ENCODE data around the gene BTBD2. TPM values are rescaled to one million over a fixed set of nuclear protein-coding genes. Genes with fewer than 3 reads are reported as not detected.
A peak's percentile ranks its signal among the peaks of the same experiment; 100 is the strongest.

Gene BTBD2
- total and polyA plus RNA-seq, 4 experiments from 2014 or later: 2.8 to 59.4 (median 29.4) TPM

- POLR2A ChIA-PET (ENCODE audit: partially characterized antibody): no interaction called here
These were observed 5.3 kb downstream of the BTBD2 start for GRCh38 chr19:2010135-2010668.

GRCh38 chr19:2003874-2004273 is 11.6 kb downstream of the BTBD2 start:
- H3K36me3 ChIP-seq (ENCODE audit: insufficient read depth, low read length): no peaks in the 10 kb centered on the region
- no peak overlapping the region for H3K4me3 Mint-ChIP-seq
- H3K27ac Mint-ChIP-seq: peak overlapping the region in 1 of 7 donors; percentile 31
- intact Hi-C loops (cut with micrococcal nuclease): no loop called here
- no peak overlapping the region for H3K4me3 ChIP-seq (ENCODE audit: low read length in 2 of 2)
- peaks cover 4 to 10% (median 5%) of the 10 kb centered on the region in 4 donors for H3K4me1 Mint-ChIP-seq
- H3K27ac ChIP-seq (ENCODE audit: low read depth, low read length): no peak overlapping the region
- H3K27me3 ChIP-seq (ENCODE audit: insufficient read depth, low read length): no peaks in the 10 kb centered on the region
- CTCF ChIA-PET (ENCODE audit: partially characterized antibody): interaction anchor here (1.0 kb wide), 1 partner anchor 76 kb away, joined by 3 read pairs; no protein-coding TSS in a partner anchor
- no peaks in the 10 kb centered on the region for H3K4me1 ChIP-seq (ENCODE audit: insufficient read depth, low read length)
- no peaks in the 10 kb centered on the region for H3K27me3 Mint-ChIP-seq
- no peaks in the 10 kb centered on the region for H3K9me3 Mint-ChIP-seq
- H3K36me3 Mint-ChIP-seq: peaks cover 13% of the 10 kb centered on the region in 2 donors
- DNase-seq: no peak
- POLR2A ChIA-PET (ENCODE audit: partially characterized antibody): interaction anchor here (1.1 kb wide), 1 partner anchor 38 kb away, joined by 3 read pairs; no protein-coding TSS in a partner anchor
- H3K9me3 ChIP-seq (ENCODE audit: control insufficient read depth in 1 of 2, low read length in 2 of 2): no peaks in the 10 kb centered on the region

More at GRCh38 chr19:2010135-2010668, 5.3 kb downstream of the BTBD2 start:
- Mint-ChIP-seq H3K27ac (peak overlapping the region in 1 of 7 donors; percentile 41), H3K36me3 (peaks cover 5 to 8% of the 10 kb centered on the region in 2 donors), H3K27me3 (no peaks in the 10 kb centered on the region), H3K4me1 (peaks cover 12 to 20% (median 18%) of the 10 kb centered on the region in 4 donors), H3K9me3 (no peaks in the 10 kb centered on the region), H3K4me3 (no peak overlapping the region)
- Histone ChIP-seq H3K9me3 (ENCODE audit: control insufficient read depth in 1 of 2, low read length in 2 of 2) (no peaks in the 10 kb centered on the region), H3K36me3 (ENCODE audit: insufficient read depth, low read length) (no peaks in the 10 kb centered on the region), H3K27ac (ENCODE audit: low read depth, low read length) (no peak overlapping the region), H3K4me1 (ENCODE audit: insufficient read depth, low read length) (peaks cover 4% of the 10 kb centered on the region), H3K27me3 (ENCODE audit: insufficient read depth, low read length) (no peaks in the 10 kb centered on the region), H3K4me3 (ENCODE audit: low read length in 2 of 2) (no peak overlapping the region)
- CTCF ChIA-PET (ENCODE audit: partially characterized antibody): no interaction called here
- intact Hi-C loops (cut with micrococcal nuclease): no loop called here
- no peak for DNase-seq

- H3K4me1 ChIP-seq (ENCODE audit: insufficient read depth, low read length): no peaks in the 10 kb centered on the region
- DNase-seq: no peak
- peaks cover 24 to 26% of the 10 kb centered on the region in 2 donors for H3K36me3 Mint-ChIP-seq
- H3K27me3 ChIP-seq (ENCODE audit: insufficient read depth, low read length): no peaks in the 10 kb centered on the region
- H3K9me3 Mint-ChIP-seq: peaks cover 0 to 2% (median 0%) of the 10 kb centered on the region in 8 donors
- H3K36me3 ChIP-seq (ENCODE audit: insufficient read depth, low read length): peaks cover 7% of the 10 kb centered on the region
- no peaks in the 10 kb centered on the region for H3K9me3 ChIP-seq (ENCODE audit: control insufficient read depth in 1 of 2, low read length in 2 of 2)
- H3K4me1 Mint-ChIP-seq: peaks cover 4 to 7% (median 5%) of the 10 kb centered on the region in 4 donors
- H3K27ac ChIP-seq (ENCODE audit: low read depth, low read length): no peak overlapping the region
- no peak overlapping the region for H3K4me3 Mint-ChIP-seq
- H3K4me3 ChIP-seq (ENCODE audit: low read length in 2 of 2): no peak overlapping the region
- CTCF ChIA-PET (ENCODE audit: partially characterized antibody): no interaction called here
- POLR2A ChIA-PET (ENCODE audit: partially characterized antibody): interaction anchor here (1.4 kb wide), 1 partner anchor 10 kb away, joined by 3 read pairs; no protein-coding TSS in a partner anchor
- no peaks in the 10 kb centered on the region for H3K27me3 Mint-ChIP-seq
- intact Hi-C loops (cut with micrococcal nuclease): no loop called here
- no peak overlapping the region for H3K27ac Mint-ChIP-seq
These were observed 15.5 kb downstream of the BTBD2 start for GRCh38 chr19:1999856-2000515.

GRCh38 chr19:1998712-1999708 is 16.5 kb downstream of the BTBD2 start:
- H3K27me3 ChIP-seq (ENCODE audit: insufficient read depth, low read length): no peaks in the 10 kb centered on the region
- H3K4me1 ChIP-seq (ENCODE audit: insufficient read depth, low read length): no peaks in the 10 kb centered on the region
- DNase-seq: no peak
- no peak overlapping the region for H3K27ac ChIP-seq (ENCODE audit: low read depth, low read length)
- H3K4me3 Mint-ChIP-seq: peak overlapping the region in 1 of 8 donors; percentile 59
- H3K4me1 Mint-ChIP-seq: peaks cover 4 to 7% (median 5%) of the 10 kb centered on the region in 4 donors
- intact Hi-C loops (cut with micrococcal nuclease): no loop called here
- peaks cover 0 to 2% (median 0%) of the 10 kb centered on the region in 8 donors for H3K9me3 Mint-ChIP-seq
- peaks cover 23 to 27% of the 10 kb centered on the region in 2 donors for H3K36me3 Mint-ChIP-seq
- peak overlapping the region in 1 of 7 donors; percentile 42 for H3K27ac Mint-ChIP-seq
- peaks cover 7% of the 10 kb centered on the region for H3K36me3 ChIP-seq (ENCODE audit: insufficient read depth, low read length)
- POLR2A ChIA-PET (ENCODE audit: partially characterized antibody): interaction anchor here (1.0 kb wide), 1 partner anchor 53 kb away, joined by 3 read pairs; no protein-coding TSS in a partner anchor
- CTCF ChIA-PET (ENCODE audit: partially characterized antibody): no interaction called here
- H3K9me3 ChIP-seq (ENCODE audit: control insufficient read depth in 1 of 2, low read length in 2 of 2): no peaks in the 10 kb centered on the region
- no peaks in the 10 kb centered on the region for H3K27me3 Mint-ChIP-seq
- H3K4me3 ChIP-seq (ENCODE audit: low read length in 2 of 2): no peak overlapping the region

- intact Hi-C loops (cut with micrococcal nuclease): no loop called here
- peaks cover 16 to 24% of the 10 kb centered on the region in 2 donors for H3K36me3 Mint-ChIP-seq
- DNase-seq: no peak
- H3K27ac ChIP-seq (ENCODE audit: low read depth, low read length): no peak overlapping the region
- POLR2A ChIA-PET (ENCODE audit: partially characterized antibody): interaction anchor here (1.0 kb wide), 1 partner anchor 54 kb away, joined by 3 read pairs; no protein-coding TSS in a partner anchor
- peak overlapping the region in 3 of 7 donors; percentile 1 to 50 (median 48) for H3K27ac Mint-ChIP-seq
- H3K27me3 Mint-ChIP-seq: no peaks in the 10 kb centered on the region
- H3K27me3 ChIP-seq (ENCODE audit: insufficient read depth, low read length): no peaks in the 10 kb centered on the region
- no peak overlapping the region for H3K4me3 ChIP-seq (ENCODE audit: low read length in 2 of 2)
- H3K4me1 ChIP-seq (ENCODE audit: insufficient read depth, low read length): no peaks in the 10 kb centered on the region
- peaks cover 0 to 2% (median 0%) of the 10 kb centered on the region in 8 donors for H3K9me3 Mint-ChIP-seq
- H3K4me1 Mint-ChIP-seq: peaks cover 0 to 6% (median 4%) of the 10 kb centered on the region in 4 donors
- no peaks in the 10 kb centered on the region for H3K9me3 ChIP-seq (ENCODE audit: control insufficient read depth in 1 of 2, low read length in 2 of 2)
- H3K36me3 ChIP-seq (ENCODE audit: insufficient read depth, low read length): peaks cover 7% of the 10 kb centered on the region
- H3K4me3 Mint-ChIP-seq: no peak overlapping the region
- CTCF ChIA-PET (ENCODE audit: partially characterized antibody): interaction anchor here (0.6 kb wide), 1 partner anchor 73 kb away, joined by 3 read pairs; no protein-coding TSS in a partner anchor
These were observed 17.9 kb downstream of the BTBD2 start for GRCh38 chr19:1997353-1998233.

- intact Hi-C loops (cut with micrococcal nuclease): no loop called here
- Histone ChIP-seq H3K4me1 (ENCODE audit: insufficient read depth, low read length) (no peaks in the 10 kb centered on the region), H3K36me3 (ENCODE audit: insufficient read depth, low read length) (peaks cover 33% of the 10 kb centered on the region), H3K4me3 (ENCODE audit: low read length in 2 of 2) (no peak overlapping the region), H3K9me3 (ENCODE audit: control insufficient read depth in 1 of 2, low read length in 2 of 2) (no peaks in the 10 kb centered on the region), H3K27me3 (ENCODE audit: insufficient read depth, low read length) (no peaks in the 10 kb centered on the region), H3K27ac (ENCODE audit: low read depth, low read length) (no peak overlapping the region)
- Mint-ChIP-seq H3K9me3 (peaks cover 0 to 2% (median 0%) of the 10 kb centered on the region in 8 donors), H3K4me1 (peaks cover 0 to 3% (median 1%) of the 10 kb centered on the region in 4 donors), H3K27ac (peak overlapping the region in 2 of 7 donors; percentile 18 to 57), H3K36me3 (peaks cover 9 to 29% of the 10 kb centered on the region in 2 donors), H3K27me3 (no peaks in the 10 kb centered on the region), H3K4me3 (no peak overlapping the region)
- peak in 1 of 5 donors; percentile 27 for DNase-seq
- CTCF ChIA-PET (ENCODE audit: partially characterized antibody): no interaction called here
- POLR2A ChIA-PET (ENCODE audit: partially characterized antibody): interaction anchor here (0.6 kb wide), 1 partner anchor 92 kb away, joined by 4 read pairs; no protein-coding TSS in a partner anchor
These were observed 22.7 kb downstream of the BTBD2 start for GRCh38 chr19:1992759-1993260.
